GOT3 (cell line): ENCODE results near the gene POLR2L.

Experiments used
- DNase-seq: peaks from one replicate; lab custom pipeline; 2025; ENCODE audit warnings: mixed read lengths; lab: John Stamatoyannopoulos, UW

POLR2L gene

GRCh38 chr11:794013-794765, 48.1 kb downstream of the POLR2L start:
- no peak for DNase-seq

GRCh38 chr11:793556-793955, 48.8 kb downstream of the POLR2L start:
- no peak for DNase-seq

- no peak for DNase-seq
Observed at GRCh38 chr11:792873-793272, 49.5 kb downstream of the POLR2L start.

GRCh38 chr11:792535-792821, 49.9 kb downstream of the POLR2L start:
- no peak for DNase-seq

GRCh38 chr11:791658-792534, 50.4 kb downstream of the POLR2L start:
- DNase-seq, result no peak

GRCh38 chr11:790721-791564, 51.4 kb downstream of the POLR2L start:
- DNase-seq, result no peak

GRCh38 chr11:789943-790342, 52.4 kb downstream of the POLR2L start, which contains the start of gene CEND1:
CEND1 (minus strand) TSS chr11:790090; CDS start chr11:788576, 1,514 bp downstream.
- no peak for DNase-seq
